ENCODE measurements around the gene FDXACB1.

- TF ChIP-seq EZH2 (IDR thresholded peaks at IDR 0.05) (no peak), POLR2AphosphoS5 (IDR thresholded peaks at IDR 0.05; ENCODE audit: borderline replicate concordance, low read depth, low read length) (no peak), FOXP2 (optimal IDR thresholded peaks at IDR 0.05; ENCODE audit: control extremely low read depth, extremely low read length, insufficient read depth) (no peak)
These were observed 32.8 kb upstream of the FDXACB1 start, which contains the start of gene CRYAB for GRCh38 chr11:111911563-111912401.
